OCI-M2 (cell line): ENCODE results near the gene NACA.
"Not testable (repeated sequence)": the region's sequence is repeated elsewhere in the genome, so short reads cannot be mapped to it uniquely, and the experiment has no call there.

Experiments
- DNase-seq: peaks from one replicate; lab custom pipeline; 2025; ENCODE audit not compliant: unreplicated experiment; lab: John Stamatoyannopoulos, UW

The NACA gene

DNA sequence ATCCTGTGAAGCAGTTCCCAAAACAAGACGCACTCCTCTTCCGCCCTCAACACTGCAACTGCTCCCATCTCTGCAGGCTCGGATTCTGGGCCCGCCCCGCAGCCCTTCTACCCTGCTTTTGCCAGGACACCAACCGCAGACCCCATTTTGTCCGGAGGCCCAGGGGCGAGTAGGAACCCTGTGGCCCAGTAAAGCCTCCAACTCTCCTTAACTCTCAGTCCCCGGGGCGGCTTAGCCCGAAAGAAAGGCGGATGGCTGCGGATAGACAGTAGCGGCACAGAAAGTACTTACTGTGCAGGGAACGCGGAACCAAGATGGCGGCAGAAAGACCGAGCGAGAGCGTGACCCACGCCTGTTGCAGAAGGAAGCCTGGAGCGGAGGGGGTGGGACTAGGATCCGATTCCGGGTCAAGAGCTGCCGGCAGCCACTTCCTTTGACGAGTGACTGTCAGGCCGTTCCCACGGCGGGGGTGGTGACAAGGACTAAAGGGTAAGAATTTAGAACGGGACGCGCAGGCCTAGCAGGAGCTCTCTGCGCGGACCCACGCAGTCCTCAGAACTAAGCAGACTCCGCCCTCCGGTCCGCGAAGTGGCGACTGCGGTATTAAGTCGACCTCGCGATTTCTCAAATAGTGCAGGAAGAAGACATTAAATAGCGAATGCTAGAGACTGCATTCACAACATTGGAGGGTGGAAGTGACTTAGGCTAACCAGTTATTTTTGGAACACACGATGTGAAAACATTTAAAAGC lies at the start of gene NACA:
Gene NACA (minus strand): TSS at position 328 of the 751 bp plus-strand sequence. CDS start 778 bp downstream, outside the sequence.
- DNase-seq = peak; percentile 64

DNA sequence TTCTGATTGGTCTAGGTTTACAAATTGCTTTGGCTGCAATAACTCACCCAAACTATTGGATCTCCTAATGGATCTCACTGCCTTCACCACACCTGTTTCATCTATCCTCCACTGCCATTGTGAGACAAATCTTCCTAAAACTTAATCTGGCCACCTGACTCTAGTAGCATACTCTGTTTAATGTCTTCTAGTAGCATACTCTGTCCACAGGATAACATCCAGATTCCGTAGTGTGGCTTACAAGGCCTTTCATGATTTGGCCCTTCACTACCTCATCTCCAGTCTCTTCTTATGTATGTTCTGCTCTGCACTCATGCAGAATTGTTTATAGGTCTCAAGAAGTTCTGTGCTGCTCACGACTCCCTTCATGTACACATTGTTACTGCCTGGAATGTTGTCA lies 48.0 kb upstream of the NACA start:
- no peak for DNase-seq

DNA sequence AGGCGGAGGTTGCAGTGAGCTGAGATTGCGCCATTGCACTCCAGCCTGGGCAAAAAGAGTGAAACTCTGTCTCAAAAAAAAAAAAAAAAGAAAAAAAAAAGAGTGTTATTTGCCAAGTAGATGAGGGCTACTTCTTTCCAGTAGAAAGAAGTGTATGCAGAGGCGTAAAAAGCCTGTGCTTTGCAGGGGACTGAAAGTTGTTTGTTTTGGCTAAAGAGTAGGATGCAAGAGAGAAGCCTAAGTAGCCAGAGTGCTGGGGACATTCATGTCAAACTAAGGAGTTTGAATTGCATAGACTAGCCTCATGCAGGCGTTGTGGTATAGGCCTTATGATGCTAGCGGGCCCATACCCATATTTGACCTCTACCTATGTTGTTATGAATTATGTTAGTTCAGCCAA lies 47.5 kb upstream of the NACA start:
- no peak for DNase-seq

DNA sequence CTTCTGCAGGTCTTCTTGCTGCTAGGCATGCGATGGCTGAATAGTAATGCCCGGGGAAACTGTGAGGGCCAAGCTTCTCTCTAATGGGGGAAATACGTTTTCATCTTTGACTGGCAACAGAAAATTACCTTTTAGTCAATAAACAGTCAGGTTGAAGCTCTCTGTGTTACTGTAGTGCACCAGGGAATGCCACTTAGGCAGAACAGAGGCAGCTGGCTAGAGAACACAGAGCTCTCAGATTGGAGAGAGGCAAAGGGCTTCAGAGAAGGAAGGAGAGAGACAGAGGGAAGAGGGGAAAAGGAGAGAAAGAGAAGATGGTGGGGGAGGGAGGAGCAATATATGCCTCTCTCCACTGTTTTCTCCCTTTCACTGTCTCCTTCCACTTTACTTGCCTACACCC lies 44.8 kb upstream of the NACA start:
- no peak for DNase-seq

DNA sequence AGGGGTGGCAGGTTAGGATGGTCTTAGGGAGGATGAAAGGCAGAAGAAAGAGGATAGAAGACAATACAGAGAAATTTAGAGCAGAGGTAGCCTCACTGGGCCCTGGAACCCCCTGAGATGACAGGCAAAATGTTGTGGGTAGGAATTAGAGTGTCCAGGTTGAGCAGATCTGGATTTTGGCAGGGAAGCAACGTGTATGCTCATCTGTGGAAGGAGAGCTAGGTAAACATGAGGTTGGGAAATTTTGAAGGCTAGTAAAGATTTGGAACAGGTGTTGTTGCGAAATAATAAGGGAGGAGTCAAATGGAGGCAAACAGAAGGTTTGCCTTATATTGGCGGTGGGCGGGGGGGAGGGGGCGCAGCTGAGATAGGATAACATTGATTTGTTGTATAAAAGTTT lies 43.3 kb upstream of the NACA start:
- no peak for DNase-seq

DNA sequence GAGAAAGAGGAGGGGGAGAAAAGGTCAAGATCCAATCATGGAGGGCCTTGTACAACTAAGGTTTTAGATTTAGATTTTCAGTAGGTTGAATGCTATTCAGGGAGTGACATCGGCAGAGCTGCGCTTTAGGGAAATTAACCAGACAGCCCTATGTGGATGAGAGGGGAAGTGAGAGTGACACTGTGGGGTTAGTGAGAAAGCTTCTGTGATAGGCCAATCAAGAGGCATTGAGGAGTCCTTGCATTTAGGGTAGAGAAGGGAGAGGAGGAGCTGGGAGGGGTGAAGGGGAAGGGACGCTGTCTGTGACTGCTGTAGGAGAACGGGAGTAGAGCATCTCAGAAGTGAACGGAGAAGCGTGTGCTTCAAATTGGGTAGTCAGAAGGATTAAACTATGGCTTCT lies 41.4 kb upstream of the NACA start:
- DNase-seq = no peak

GRCh38 chr12:56763753-56764657 lies 38.9 kb upstream of the NACA start:
- DNase-seq = no peak

DNA sequence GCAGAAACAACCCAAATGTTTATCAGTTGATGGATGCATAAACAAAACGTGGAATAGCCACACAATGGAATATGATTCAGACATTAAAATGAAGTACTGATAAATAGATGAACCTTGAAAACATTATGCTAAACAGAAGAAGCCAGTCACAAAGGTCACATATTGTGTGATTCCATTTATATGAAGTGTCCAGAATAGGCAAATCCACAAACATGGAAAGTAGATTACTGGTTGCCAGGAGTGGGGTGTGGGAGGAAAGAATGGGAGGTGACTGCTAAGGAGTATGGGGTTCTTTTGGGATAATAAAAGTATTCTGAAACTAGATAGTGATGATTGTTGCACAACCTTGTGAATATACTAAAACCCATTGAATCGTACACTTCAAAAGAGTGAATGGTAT lies 36.7 kb upstream of the NACA start:
- DNase-seq = no peak

DNA sequence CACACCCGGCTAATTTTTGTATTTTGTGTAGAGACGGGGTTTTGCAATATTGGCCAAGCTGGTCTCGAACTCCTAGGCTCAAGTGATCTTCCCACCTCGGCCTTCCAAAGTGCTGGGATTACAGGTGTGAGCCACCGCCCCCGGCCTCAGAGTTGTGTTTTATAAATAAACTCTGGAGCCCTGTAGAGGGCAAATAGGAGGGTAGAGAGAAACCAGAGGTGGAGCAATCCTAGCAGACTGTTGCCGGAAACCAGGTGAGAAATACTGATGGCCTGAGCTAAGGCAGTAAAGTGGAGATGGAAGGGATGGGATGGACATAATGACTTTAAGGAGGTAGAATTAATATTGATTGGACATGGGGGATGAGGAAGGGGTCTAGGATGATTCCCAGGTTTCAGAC lies 35.4 kb upstream of the NACA start:
- DNase-seq = no peak

DNA sequence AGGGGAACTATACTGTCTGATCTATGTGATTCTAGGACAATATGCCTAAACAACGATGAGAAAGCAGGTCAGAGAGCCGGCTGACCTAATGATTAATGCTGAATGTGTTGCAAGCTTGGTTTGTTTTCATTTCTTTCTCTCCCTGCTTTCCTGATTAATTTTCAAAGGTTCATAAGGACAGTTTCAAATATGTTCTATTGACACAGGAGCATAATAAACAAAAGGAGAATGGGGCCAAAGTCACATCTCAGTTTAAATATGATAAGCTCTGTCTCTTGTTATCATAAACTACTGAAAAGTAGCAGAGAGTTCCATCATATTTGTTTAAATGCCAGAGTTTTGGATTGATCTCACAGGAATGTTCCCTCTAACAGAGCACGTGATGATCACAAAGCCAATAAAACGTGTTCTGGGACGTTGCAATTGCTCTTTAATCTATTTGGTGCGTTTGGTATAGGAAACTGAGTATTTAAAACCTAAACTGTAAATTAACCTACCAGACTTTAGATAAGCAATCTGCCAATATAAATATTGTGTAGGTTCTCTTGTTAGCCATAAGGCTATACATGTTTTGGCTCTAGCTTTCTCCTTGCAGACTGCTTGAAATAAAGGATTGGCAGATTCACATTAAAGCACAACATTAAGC lies 34.3 kb upstream of the NACA start:
- DNase-seq = no peak

DNA sequence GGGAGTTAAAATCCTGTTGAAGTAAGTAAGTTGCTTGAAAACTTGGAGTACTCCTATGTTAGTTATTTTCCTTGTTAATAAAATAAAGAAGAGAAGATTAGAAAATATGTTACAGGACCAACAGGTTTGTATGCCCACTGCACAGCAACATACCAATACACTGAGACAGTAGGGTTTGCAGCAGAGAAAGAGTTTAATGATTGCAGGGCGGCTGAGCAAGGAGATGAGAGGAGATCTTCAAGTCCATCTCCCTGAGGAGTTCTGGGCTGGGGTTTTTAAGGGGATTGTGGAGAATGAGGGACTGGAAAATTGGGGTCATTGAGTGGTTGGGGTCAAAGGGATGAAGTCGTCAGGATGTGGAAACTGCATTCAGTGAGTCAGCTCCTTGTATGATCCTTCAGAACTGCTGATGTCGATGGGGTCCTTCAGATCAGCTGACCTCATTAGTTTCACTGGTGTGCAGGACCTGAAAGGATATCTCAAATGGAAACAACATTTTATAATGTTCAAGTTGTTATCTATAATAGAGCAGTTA lies 33.7 kb upstream of the NACA start:
- DNase-seq = no peak

DNA sequence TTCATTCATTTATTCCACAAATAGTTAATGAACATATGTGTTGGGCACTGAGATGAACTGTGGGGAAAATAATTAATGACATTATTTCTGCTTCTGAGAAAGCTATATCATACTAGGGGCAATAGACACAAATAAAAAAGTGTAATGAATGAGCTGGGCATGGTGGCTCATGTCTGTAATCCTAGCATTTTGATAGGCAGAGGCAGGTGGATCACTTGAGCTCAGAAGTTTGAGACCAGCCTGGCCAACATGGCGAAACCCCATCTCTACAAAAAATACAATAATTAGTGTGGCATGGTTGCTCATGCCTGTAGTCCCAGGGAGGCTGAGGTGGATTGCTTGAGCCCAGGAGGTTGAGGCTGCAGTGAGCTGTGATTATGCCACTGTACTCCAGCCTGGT lies 32.9 kb upstream of the NACA start:
- DNase-seq = not testable (repeated sequence)

- no peak for DNase-seq
These were observed 28.5 kb upstream of the NACA start for GRCh38 chr12:56753566-56753965.

GRCh38 chr12:56751712-56752598 lies 26.9 kb upstream of the NACA start, which contains the start of gene PRIM1:
PRIM1 (minus strand) TSS chr12:56752323; CDS start chr12:56752298, 25 bp downstream.
- peak; percentile 47 for DNase-seq

DNA sequence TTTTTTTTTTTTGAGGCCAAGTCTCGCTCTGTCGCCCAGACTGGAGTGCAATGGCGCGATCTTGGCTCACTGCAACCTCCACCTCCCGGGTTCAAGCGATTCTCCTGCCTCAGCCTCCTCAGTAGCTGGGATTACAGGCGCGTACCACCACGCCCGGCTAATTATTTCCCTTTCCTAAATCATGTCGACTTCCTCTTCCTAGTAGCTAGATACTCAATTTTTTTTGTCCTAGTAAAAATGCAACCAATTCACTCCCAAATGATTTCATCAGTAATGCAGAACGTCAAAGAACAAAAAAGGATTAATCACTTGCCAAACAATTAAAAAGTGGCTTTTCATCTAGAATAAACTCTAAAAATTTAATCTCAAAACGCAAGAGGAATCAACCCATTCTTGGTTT lies 25.5 kb upstream of the NACA start:
- DNase-seq = not testable (repeated sequence)

- no peak for DNase-seq
These were observed 24.8 kb upstream of the NACA start for GRCh38 chr12:56749853-56750252.

GRCh38 chr12:56749359-56749758 lies 24.3 kb upstream of the NACA start:
- DNase-seq = no peak

- DNase-seq = no peak
These were observed 3.2 kb upstream of the NACA start for GRCh38 chr12:56728139-56728861.

DNA sequence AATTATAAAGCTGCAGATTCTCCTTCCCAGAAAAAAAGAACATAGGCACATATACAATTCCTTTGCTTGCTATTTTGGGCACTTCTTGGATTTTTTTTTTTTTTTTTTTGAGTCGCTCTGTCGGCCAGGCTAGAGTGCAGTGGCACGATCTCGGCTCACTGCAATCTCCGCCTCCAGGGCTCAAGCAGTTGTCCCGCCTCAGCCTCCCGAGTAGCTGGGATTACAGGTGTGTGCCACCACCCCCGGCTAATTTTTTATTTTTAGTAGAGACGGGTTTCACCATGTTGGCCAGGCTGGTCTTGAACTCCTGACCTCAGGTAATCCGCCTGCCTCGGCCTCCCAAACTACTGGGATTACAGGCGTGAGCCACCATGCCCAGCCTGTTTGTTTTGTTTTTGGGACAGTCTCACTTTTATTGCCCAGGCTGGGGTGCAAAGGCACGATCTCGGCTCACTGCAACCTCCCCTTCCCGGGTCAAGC lies 1.1 kb upstream of the NACA start:
- DNase-seq = not testable (repeated sequence)

DNA sequence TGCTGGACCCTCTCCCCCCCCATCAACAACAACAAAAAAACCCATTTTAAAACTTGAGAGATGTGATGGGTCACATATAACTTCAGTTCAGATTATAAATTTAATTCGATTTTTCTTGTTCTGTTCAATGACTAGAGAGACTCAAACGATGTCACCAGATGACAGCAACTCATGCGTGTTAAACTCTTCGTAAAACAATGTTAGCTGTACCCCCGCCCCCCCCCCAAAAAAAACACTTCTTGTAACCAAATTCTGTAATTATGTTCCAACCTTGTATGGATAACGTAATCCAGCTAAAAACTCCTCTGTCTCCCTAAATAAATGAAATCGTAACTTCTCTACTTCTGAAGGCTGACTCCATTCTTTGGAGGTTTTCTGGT lies 614 bp upstream of the NACA start:
- no peak for DNase-seq
